Measurements from ENCODE around the gene TGFB2.

- TF ChIP-seq CTCF (IDR thresholded peaks at IDR 0.05) = no peak
- TF ChIP-seq POLR2A (IDR thresholded peaks at IDR 0.05) = no peak
Measured at GRCh38 chr1:218459878-218460711, 115.0 kb downstream of the TGFB2 start.
